Measurements from ENCODE around the gene PAX5.
A peak's percentile ranks its signal among the peaks of the same experiment; 100 is the strongest.

The PAX5 gene

DNA sequence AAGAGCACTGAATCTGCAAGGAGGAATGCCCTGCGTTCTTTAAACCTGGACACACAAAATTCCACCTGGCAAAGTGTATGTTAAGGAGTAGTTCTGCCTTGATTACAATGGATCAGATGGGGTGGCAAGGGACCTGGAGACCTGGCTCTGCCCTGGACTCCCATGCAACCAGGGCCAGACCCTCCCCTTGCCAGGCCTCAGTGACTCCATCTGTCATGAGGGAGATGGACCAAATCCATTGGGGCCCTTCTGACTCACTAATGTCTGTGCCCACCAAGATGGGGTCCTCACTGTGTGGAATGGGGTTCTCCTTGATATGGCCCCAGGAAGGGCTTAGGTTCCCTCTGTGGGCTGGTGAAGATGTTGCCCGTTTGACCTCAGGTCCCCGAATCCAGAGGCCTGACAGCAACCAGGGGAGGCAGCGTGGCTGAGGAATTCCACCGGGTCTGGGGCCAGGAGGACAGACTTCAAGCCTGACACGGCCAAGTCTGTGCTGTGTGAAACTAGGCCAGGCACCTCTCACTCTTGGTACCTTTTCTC, 100.3 kb downstream of the PAX5 start:
- no peak for DNase-seq (ENCODE audit: low spot score)

DNA sequence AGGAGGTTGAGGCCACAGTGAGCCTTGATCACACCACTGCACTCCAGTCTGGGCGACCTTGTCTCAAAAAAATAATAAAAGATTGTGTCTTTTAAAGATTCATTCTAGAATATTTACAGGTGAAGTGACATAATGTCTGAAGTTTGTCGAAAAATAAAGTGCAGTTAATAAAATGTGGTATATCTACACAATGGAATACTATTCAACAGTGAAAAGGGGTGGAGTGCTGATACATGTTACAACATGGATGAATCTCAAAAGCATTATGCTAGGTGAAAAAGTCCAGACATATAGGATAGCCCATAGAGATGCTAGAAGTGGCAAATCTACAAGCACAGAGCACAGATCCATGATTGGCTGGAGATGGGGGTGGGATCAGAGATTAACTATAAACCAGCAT, 101.9 kb downstream of the PAX5 start:
- no peak for DNase-seq (ENCODE audit: low spot score)

DNA sequence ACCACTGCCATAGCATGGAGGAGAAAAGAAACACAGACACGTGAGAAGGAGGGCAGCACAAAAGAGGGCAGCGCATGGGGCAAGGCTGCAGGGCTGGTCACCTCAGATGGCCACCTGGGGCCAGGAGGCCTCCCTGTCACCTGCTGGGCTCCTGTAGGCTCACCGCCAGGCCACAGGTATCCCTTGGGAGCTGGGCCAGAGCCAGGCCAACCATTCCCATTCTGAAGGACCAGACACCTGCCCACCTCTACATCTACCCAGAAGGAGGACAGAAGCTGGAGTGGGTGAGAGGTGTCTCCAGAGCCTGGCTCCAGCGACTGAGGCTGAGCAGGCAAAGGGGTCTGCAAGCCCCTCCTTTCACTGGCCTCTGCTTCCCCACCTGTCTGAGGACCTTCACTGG, 103.1 kb downstream of the PAX5 start:
- DNase-seq (ENCODE audit: low spot score) = no peak

DNA sequence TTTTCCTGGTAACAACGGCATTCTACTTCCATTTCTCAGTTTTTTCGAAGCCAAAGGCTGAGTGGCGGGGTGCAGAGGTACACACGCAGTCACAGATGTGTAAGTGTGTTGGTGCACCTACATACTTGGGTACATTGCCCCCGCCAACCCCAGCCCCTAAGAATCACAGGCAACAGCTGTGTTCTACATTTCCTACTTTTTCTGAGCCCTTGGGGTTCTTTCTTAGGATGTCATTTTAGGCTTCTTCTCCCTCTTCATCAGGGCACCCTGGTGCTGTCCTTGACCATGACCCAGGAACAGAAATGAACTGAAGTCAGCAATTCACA, 104.8 kb downstream of the PAX5 start:
- no peak for DNase-seq (ENCODE audit: low spot score)

DNA sequence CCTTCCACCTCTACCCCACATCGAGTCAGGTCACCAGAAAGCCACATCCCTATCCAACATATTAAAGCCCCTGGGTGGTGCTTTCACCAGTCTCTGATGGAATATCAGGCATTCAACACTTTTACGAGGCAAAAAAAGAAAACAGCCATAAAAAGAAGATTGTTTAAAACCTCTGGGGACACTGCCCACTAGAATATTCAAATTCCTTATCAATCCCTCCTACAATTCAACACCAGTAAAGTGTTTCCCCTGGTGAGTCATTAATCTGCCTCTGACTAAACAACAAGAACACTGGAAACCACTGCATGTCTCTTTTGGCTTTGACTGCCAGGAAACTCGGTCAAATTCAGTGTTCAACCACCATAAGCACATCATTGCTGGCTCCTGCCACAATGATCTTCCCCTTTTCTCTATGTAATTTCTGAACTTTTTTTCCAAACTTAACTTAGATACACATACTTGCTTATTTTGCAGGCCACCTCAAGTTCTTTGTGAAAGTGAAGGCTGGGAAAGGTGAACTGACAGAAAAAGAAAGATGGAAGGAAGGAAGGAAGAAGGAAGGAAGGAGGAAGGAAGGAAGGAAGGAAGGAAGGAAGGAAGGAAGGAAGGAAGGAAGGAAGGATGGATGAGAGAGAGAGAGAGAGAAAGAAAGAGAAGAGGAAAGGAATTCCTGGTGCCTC, 105.3 kb downstream of the PAX5 start:
- DNase-seq (ENCODE audit: low spot score) = no peak

DNA sequence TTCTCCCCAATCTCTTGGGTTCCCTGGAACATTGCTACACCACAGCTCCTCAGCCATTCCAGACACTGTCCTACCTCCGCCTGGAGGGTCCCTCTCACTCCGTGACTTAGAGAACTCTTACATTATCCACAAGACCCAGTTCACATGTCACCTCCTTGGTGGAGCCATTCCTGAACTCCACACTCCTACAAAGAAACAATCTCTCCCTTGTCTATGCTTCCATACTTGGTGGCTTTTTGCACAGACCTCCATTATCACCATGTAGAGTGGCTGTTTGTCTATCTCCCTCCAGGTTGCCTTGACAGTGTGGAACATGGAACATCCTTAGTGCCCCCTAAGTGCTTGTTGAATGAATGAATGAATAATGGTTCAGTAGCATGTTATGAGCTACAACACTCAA, 105.9 kb downstream of the PAX5 start:
- DNase-seq (ENCODE audit: low spot score) = no peak

DNA sequence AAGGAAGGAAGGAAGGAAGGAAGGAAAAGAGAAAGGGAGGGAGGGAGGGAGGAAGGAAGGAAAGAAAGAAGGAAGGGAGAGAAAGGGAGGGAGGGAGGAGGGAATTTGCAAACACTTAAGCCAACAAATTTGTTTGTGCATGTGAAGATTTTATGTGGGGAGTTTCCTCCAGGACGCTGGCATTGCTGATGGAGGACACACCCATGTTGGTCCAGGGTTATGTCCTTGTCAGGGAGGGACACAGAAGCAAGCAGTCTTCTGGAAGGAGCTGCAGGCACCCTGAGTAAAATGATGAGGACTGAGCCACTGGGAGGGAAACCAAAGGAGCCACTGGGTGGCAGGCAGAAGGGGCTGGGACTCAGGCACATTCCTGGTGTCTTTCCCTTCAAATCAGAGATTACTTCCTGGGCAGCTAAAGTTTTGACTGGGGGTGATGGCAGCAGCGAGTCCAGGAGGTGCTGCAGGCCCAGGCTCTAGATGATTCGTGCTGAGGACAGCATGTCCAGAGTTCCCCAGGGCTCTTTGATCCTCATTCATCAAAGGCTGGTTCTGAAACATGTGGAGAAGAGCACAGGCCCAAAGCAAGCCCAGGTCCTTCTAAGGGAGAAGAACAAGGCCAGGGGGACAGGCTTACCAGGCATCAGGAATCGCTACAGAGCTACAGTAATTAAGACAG, 109.2 kb downstream of the PAX5 start:
- no peak for DNase-seq (ENCODE audit: low spot score)

DNA sequence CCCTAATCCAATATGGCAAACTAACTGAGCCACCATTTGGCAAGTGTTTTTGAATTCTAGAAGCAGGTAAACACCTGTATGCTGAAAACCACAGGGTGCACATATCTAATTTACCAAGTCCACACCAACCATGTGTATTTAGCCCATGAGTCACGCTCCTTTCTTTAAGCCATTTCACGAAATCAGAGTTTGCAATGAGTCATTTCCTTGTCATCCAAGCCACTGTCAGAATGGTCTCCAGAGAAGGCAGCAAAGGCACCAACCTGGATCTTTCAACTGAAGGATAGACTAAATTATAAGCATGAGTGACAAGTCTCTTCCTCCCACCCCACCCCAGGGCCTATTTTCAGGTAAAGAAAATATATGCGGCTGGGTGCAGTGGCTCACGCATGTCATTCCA, 110.0 kb downstream of the PAX5 start:
- DNase-seq (ENCODE audit: low spot score) = peak; percentile 18

DNA sequence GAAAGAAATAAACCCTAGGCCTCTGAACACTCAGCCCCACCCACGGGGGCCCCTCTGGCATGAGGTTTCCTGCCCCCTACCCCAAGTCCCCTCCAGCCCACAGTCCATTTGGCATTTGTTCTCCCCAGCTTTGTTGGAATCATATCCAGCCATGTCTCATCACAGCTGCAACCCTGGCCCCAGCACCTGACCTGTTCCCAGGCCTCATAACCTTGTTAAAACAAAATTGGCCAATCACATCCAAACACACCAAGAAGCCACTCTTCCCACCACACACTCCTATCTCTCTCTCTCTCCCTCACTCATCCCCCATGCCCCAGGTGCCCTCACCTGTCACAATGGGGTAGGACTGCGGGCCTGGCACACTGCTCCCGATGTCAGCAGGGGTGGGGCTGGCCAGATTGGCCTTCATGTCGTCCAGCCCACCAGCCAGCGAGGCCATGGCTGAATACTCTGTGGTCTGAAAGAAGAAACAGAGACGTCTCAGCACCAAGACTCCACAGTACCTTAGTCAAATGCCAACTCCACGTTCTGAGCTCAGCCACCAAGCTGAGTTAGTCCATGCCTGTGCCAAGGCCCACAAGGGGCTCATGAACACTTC, 110.9 kb downstream of the PAX5 start:
- no peak for DNase-seq (ENCODE audit: low spot score)

DNA sequence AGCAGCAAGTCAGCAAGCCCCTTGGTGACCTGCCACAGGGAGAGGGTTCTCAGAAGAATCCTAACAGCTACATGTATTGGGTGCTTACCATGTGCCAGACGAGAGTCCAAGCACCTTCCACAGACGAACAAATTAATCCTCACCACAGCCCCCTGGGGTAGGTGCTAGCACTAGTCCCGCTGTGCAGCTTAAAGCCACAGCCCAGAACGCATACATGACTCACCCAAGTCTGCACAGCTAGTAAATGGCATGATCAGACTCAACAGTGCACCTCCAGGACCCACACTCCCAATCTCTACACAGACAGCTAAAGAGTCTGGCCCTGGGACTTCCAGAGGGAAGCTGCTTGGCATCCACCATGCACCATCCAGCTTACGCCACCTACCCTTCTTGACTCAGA, 111.5 kb downstream of the PAX5 start:
- no peak for DNase-seq (ENCODE audit: low spot score)

DNA sequence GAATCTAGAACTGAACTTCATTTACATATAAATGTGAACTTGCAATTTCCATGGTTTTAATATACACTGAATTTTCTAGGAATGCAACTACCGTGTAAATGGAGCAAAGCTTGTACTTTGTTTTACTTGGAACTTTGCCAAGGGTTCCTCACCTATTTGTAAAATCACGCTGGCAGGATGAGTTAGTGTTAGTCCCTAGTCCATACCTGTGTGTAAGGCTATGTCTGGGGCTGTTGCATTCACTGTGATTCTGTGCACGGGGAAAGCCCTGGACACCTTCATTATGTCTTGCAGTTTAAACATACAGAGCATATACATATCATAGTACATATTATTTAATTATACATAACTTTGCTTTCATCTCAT, 119.9 kb downstream of the PAX5 start:
- DNase-seq (ENCODE audit: low spot score) = no peak

DNA sequence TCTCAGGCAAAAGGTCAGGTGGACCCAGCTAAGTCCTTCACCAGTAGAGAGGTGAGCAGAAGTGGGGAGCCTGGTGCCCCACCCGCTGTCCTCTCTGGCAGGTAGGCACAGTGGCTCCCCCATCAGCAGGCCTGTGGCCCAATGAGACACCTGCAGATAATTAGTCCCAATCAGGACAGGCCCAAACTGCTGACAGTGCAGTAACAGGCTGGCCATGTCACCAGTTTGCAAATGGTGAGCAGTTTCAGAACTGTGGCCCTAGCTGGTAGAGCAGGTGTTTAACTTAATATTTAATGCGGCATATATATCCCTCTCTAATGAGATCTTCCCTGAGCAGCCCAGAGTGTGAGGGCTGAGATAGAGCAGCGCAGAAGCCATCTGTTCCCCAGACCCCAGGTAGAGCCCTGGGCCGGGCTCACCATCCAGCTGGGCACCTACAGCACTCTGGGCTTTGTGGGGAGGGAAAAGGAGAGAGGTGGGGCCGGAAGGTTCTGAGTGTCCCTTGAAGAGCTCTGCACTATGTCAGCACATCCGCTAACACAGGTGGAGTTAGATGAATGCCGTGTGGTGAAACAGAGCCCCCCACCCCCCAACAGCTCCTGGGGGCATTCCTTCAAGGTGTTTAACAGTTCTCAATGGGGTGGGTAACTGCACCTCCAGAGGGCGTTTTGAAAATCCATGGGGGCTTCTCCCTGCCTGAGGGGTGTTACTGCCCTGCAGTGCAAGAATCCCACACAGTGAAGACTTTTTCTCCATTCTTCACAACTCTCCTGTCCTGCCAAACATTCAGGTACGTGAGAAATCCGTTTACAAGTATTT, 120.5 kb downstream of the PAX5 start:
- no peak for DNase-seq (ENCODE audit: low spot score)

DNA sequence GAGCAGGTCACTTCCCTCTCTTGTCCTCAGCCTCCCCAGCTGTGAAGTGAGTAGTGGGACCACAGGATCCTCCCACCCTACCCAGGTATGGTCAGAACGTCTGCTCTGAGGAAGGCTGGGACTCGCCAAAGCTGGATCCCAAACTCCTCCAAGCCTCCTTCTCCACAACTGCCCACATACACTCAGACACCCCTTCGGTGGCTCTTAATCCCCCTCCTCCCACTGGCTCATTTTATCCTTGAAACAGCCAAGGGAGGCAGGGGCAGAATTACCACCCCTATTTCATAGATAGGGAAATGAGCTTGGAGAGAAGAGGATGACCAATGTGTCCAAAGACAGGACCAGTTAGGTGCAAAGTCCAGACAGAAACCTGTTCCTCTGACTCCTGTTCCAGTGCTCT, 121.4 kb downstream of the PAX5 start:
- no peak for DNase-seq (ENCODE audit: low spot score)

DNA sequence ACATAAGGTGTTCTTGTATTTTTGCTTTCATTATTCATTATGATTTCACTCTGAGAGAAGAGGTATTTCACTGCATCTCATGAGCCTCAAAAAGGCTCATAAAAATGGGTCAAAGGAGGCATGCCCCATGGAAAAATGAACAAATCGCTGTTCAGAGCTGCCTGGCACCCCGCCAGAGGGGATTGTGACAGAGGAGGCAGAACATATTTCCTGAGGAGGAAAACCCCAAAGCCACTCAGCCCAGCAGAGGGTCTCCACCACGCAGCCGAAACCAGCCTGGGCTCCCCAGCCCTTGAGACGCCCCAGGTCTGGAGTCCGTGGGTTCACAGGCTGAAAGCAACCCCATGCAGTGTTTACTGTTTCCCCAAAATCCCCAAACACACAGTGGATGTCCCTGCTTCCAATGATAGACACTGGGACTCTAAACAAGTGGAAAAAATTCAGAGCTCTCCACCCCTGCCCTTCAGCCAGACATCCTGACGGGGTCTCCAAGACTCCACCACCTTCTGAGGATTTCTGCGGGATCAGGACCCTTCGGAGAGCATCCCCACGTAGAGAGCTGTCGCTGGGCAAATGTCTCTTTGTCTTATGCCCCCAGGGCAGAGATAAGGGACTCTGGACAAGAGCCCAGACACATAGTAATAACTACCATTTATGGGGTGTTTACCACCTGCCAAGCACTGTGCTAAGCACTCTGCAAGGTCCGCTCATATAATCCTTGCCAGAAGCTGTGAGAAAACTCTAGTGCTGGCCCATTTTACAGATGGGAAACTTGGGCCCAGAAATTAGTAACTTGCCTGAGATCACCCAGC, 122.3 kb downstream of the PAX5 start:
- DNase-seq (ENCODE audit: low spot score) = no peak

DNA sequence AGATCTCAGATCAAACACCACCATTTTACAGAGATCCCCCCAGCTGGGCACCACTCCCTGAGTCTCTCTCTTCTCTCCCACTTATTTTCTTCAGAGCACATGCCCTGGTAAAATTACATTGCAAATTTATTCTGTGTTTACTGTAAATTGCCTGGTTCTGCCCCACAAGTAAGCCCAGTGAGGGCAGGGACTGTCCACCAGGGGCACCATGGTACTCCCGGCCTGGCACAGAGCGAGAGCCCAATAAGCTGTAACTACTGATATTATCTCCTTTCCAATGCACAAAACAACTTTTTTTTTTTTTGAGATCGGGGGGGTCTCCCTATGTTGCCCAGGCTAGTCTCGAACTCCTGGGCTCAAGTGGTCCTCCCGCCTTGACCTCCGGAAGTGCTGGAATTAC, 123.0 kb downstream of the PAX5 start:
- DNase-seq (ENCODE audit: low spot score) = no peak

DNA sequence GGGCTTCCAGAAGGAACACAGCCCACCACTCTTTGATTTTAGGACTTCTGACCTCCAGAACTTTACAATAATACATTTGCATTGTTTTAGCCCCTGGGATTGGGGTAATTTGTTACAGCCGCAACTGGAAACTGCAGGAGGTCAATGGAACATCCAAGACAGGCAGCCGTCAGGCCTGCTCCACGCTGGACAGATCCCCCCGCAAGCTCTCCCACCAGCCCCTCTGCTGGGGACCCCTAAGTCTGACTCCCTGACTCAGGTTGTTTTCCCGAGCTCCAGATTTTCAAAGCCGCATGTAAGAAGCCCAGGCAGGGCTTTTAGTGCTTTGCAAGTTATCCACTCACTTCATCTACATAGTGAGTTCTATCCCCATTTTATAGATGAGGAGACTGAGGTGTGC, 127.6 kb downstream of the PAX5 start:
- DNase-seq (ENCODE audit: low spot score) = no peak

DNA sequence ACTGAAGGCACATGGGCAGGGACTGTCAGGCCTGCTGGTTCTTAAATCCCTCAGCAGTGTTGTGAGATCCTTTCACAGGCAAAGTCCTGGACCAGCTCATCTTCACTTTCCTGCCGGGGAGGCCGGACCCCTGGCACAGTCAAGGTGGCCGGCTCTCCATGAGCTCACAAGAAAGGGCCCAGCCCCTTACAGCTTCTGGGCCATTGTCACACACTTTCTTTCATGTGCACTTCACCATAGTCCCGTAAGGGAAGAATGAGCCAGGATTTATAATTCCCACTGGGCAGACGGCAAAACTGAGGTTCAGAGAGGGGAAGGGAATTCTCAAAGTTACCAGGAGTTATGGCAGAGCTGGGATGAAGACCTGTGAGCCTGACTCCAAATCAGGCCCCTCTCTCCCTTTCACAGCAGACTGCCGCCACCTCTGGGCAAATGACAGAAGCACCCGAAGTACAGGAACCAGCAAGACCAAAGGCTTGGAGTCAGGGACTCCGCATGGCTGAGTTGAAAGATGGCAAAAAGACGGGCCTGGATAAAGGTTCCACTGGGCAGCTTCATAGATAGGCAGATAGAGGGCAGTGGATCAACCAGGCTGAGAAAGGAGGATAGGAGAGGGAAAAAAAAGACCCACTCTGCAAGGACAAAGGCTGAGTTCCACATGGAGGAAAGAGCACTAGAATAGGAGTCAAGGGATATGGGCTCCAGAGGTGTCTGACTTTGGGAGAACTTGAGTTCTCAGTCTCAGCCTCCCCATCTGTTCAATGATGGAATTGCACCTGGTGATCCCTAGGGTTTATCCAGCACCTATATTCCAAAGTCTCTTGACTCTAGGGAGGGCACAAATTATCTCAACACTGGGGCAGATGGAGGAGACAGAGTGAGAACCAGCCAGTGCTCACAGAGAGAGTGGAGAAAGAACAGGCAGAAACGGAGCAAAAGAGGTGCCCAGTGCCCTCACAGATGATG, 128.7 kb downstream of the PAX5 start:
- DNase-seq (ENCODE audit: low spot score) = no peak

DNA sequence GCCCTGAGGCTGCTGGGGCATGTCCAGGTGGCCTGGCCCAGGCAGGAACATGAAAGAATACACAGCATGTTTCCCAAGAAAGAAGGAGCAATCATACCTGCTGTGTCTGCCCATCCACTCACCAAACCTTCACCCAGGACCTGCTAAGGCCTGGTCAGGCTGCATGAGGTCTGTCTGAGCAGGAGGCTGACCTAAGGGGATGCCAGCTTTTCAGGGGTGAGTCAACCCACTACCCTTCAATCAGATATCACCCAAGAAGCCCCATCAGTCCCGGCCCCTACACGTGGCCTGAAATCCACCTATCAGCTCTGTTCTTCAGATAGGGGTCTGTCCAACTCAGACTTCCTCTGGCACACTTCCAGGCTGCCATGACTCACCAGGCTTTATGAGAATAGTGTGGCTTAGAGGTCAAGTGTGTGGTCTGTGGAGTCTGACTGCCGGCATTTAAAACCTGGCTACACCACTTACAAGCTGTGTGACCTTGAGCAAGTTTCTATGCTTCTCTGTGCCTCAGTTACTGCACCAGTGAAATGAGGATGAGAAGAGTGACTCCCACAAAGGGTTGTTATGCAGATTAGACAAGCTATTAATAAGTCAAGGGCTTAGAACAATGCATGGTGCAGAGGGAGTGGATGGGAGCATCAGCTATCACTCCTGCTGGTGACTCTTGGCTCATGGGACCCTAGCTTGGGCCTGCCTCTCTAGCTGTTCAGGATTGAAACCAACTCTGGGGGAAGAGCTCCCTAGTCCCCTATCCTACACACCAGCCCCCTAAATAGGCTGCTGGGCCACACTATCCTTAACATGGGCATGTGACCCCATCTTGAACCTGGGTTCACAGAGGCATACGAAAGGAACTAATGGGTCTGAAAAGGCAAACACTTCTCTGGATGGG, 130.3 kb downstream of the PAX5 start:
- DNase-seq (ENCODE audit: low spot score) = no peak

DNA sequence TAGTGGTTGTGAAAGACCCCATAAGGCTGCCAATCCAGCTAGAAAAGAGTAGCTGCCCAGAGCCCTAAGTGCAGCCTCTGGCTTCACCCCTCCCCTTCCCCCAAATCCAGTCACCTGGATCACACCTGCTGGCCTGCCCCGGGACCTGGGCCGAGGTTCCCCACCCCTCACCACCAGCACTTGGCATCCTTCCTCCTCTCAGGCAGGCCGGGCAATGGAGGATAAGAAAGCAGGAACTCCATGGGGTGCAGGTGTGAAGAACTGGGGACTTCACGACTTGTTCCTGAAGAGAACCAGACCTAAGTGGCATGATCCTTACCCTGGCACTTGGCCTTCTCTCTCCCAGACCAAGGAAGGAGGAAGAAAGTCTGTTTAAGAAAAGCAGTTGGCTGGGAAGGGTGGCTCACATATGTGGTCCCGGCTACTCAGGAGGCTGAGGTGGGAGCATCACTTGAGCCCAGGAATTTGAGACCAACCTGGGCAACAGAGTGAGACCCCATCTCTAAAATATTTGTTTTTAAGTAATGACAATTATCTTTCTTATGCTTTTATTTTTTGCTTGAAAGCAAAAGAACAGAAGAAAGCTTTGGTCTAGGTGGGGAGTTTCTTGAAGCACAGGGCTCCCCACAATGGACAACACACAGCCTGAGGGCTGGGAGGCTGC, 131.1 kb downstream of the PAX5 start:
- DNase-seq (ENCODE audit: low spot score) = no peak

Measured in putamen (tissue), 1 donor.